Prostate gland (tissue), 2 donors: ENCODE measurements around the gene DOCK11. TPM values are rescaled to one million over a fixed set of nuclear protein-coding genes. Genes with fewer than 3 reads are reported as not detected.

Experiments
- DNase-seq: peaks from one replicate; pipeline ENCODE4 v3.0.0-alpha.2; 2019; ENCODE audit warnings: low spot score
- H3K27ac ChIP-seq, 2 donors: fragments of 200-600 bp; sonication (generic); 2 replicates each; pipeline ENCODE4 v1.5.1; 2017 to 2019
- H3K27me3 ChIP-seq: fragments of 200-600 bp; sonication (generic); replicated peaks from 2 replicates; pipeline ENCODE4 v1.5.1; 2019; ENCODE audit not compliant: insufficient read depth
- H3K36me3 ChIP-seq, 2 donors: fragments of 200-600 bp; sonication (generic); 1 replicate in 1 of 2; 2 replicates in 1 of 2; pipeline versions ENCODE4 v1.5.1 to v1.8.1; 2017 to 2019
- H3K4me1 ChIP-seq: fragments of 200-600 bp; sonication (generic); replicated peaks from 2 replicates; pipeline ENCODE4 v1.5.1; 2019
- H3K4me3 ChIP-seq, 2 donors: fragments of 200-600 bp; sonication (generic); 2 replicates each; pipeline ENCODE4 v1.5.1; 2017 to 2019
- H3K9me3 ChIP-seq: fragments of 200-600 bp; sonication (generic); 2 replicates; pipeline ENCODE4 v1.5.1; 2017
- CTCF ChIP-seq, 4 experiments: fragments of 200-600 bp in 2 of 4; fragments of 450-650 bp in 2 of 4; sonication (generic) in 2 of 4; IDR thresholded peaks; 1 replicate in 3 of 4; 2 replicates in 1 of 4; pipeline ENCODE4 v1.5.1; 2016 to 2019; ENCODE audit warnings: antibody characterized with exemption in 4 of 4, mild to moderate bottlenecking in 2 of 4, moderate library complexity in 2 of 4
- POLR2A ChIP-seq: fragments of 450-650 bp; IDR thresholded peaks from one replicate; pipeline ENCODE4 v1.6.1; 2016; ENCODE audit warnings: antibody characterized with exemption, mild to moderate bottlenecking
- POLR2AphosphoS5 ChIP-seq: sonication (generic); formaldehyde crosslinking; IDR thresholded peaks from one replicate; pipeline ENCODE4 v1.6.1; 2017; ENCODE audit warnings: antibody characterized with exemption
- WGBS: methylation state at CpG from one replicate; pipeline ENCODE4 v1.1.5; 2018; 5-methylcytosine and 5-hydroxymethylcytosine counted together
- intact Hi-C: fragments of 100-400 bp; cut with DNase I; formaldehyde crosslinking; loops from one replicate; pipeline ENCODE4 v1.14.2; 2022
- total RNA-seq, 2 donors: library from RNA; depleted of rRNA; stranded (reverse); fragments of >200 nt; gene quantifications; one replicate each; pipeline ENCODE4 v1.1.0, GENCODE V29; 2016

DOCK11 gene
- total RNA-seq, 2 donors from 2014 or later = 2.6 to 4.7 TPM

- Histone ChIP-seq H3K4me1 (no peaks in the 10 kb centered on the region), H3K27me3 (no peaks in the 10 kb centered on the region), H3K4me3 (no peak overlapping the region), H3K36me3 (no peaks in the 10 kb centered on the region), H3K27ac (no peak overlapping the region), H3K9me3 (no peaks in the 10 kb centered on the region)
- intact Hi-C loops = no loop called here
- TF ChIP-seq POLR2A = no peak
- no peak for TF ChIP-seq POLR2AphosphoS5
- 85% methylated on average over 1 of the region's 1 CpG for WGBS
- DNase-seq = no peak
Measured at GRCh38 chrX:118614150-118614549, 118.5 kb downstream of the DOCK11 start.

DNA sequence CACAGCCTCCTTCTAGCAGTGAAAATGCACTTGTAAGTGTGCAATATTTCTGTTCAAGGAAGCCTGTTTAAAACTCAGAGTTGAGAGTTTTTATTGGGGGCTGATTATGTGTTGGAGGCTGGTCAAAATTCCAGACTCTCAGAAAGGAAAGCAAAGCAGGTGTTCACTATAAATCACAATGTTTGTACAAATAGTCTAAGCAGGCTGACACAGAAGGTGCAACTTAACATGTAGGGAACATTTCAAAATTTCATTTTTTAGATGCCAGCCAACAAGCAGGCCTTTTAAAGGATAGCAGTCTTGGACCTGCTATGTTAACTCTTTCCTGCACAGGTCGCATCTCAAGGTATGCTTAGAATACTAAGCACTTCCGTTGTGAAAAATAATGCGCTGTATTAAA is 119.5 kb downstream of the DOCK11 start:
- no peak for TF ChIP-seq CTCF (IDR thresholded peaks at IDR 0.05)
- no peak for TF ChIP-seq POLR2A
- TF ChIP-seq POLR2AphosphoS5 = peak; percentile 10
- H3K4me3 ChIP-seq = no peak overlapping the region
- H3K4me1 ChIP-seq = no peaks in the 10 kb centered on the region
- no peaks in the 10 kb centered on the region for H3K27me3 ChIP-seq
- no peaks in the 10 kb centered on the region for H3K36me3 ChIP-seq
- intact Hi-C loops = no loop called here
- no peak for DNase-seq
- H3K9me3 ChIP-seq = no peaks in the 10 kb centered on the region
- WGBS = 47% methylated on average over 3 of the region's 3 CpGs
- no peak overlapping the region for H3K27ac ChIP-seq

GRCh38 chrX:118621081-118621759 is 125.6 kb downstream of the DOCK11 start:
- Histone ChIP-seq H3K27me3 (no peaks in the 10 kb centered on the region), H3K9me3 (no peaks in the 10 kb centered on the region), H3K4me3 (no peak overlapping the region), H3K4me1 (no peaks in the 10 kb centered on the region), H3K36me3 (no peaks in the 10 kb centered on the region), H3K27ac (no peak overlapping the region)
- WGBS = 87% methylated on average over 8 of the region's 8 CpGs
- TF ChIP-seq CTCF (IDR thresholded peaks at IDR 0.05) = no peak
- TF ChIP-seq POLR2A = no peak
- no peak for TF ChIP-seq POLR2AphosphoS5
- DNase-seq = no peak
- intact Hi-C loops = no loop called here

- 90% methylated on average over 3 of the region's 3 CpGs for WGBS
- Histone ChIP-seq H3K36me3 (no peaks in the 10 kb centered on the region), H3K27me3 (no peaks in the 10 kb centered on the region), H3K4me1 (no peaks in the 10 kb centered on the region), H3K4me3 (no peak overlapping the region), H3K9me3 (no peaks in the 10 kb centered on the region), H3K27ac (no peak overlapping the region)
- intact Hi-C loops = no loop called here
- no peak for DNase-seq
- TF ChIP-seq POLR2AphosphoS5 = no peak
Measured at GRCh38 chrX:118623062-118623461, 127.4 kb downstream of the DOCK11 start.

GRCh38 chrX:118626346-118626745 is 130.7 kb downstream of the DOCK11 start:
- DNase-seq = no peak
- no peak overlapping the region for H3K4me3 ChIP-seq
- no peak overlapping the region for H3K27ac ChIP-seq
- H3K36me3 ChIP-seq = no peaks in the 10 kb centered on the region
- H3K9me3 ChIP-seq = no peaks in the 10 kb centered on the region
- intact Hi-C loops = no loop called here
- TF ChIP-seq CTCF (IDR thresholded peaks at IDR 0.05) = no peak
- TF ChIP-seq POLR2AphosphoS5 = no peak
- TF ChIP-seq POLR2A = no peak
- no peaks in the 10 kb centered on the region for H3K27me3 ChIP-seq
- WGBS = 75% methylated on average over 4 of the region's 4 CpGs
- H3K4me1 ChIP-seq = no peaks in the 10 kb centered on the region

GRCh38 chrX:118627084-118627758 is 131.6 kb downstream of the DOCK11 start:
- H3K4me3 ChIP-seq = no peak overlapping the region
- H3K36me3 ChIP-seq = no peaks in the 10 kb centered on the region
- TF ChIP-seq POLR2A = no peak
- TF ChIP-seq CTCF (IDR thresholded peaks at IDR 0.05) = peak in 2 of 4 experiments; percentile 6 to 17
- intact Hi-C loops = no loop called here
- no peak overlapping the region for H3K27ac ChIP-seq
- WGBS = 60% methylated on average over 5 of the region's 5 CpGs
- no peak for DNase-seq
- no peaks in the 10 kb centered on the region for H3K4me1 ChIP-seq
- H3K9me3 ChIP-seq = no peaks in the 10 kb centered on the region
- no peaks in the 10 kb centered on the region for H3K27me3 ChIP-seq
